K562 (cell line): Measurements from ENCODE around the gene ITGB5. TPM values are rescaled to one million over a fixed set of nuclear protein-coding genes. Genes with fewer than 3 reads are reported as not detected.

Experiments
- ATAC-seq: fragments of 200-7000 bp; cut with Tn5 transposase; 3 replicates; pipeline ENCODE4 v1.9.1; 2020; ENCODE audit warnings: moderate library complexity
- BruUV-seq: library from RNA; stranded (reverse); fragments of 400-500 nt; replicated peaks from 2 replicates; lab custom pipeline; 2021; lab: Mats Ljungman, UMichigan
- CTCF ChIA-PET: fragments of 300-600 bp; formaldehyde crosslinking; extraction: SDS; loops from one replicate; lab custom pipeline; 2021; ENCODE audit warnings: low intra/inter-chr PET ratio; lab: Yijun Ruan, JAX
- POLR2A ChIA-PET: fragments of 300-600, 350-650 bp; sonication (Branson Sonifier 250); formaldehyde crosslinking; extraction: SDS; loops from one replicate; lab custom pipeline; 2021; ENCODE audit warnings: antibody characterized with exemption, inconsistent platforms; lab: Yijun Ruan, JAX
- DNase-seq, 4 experiments: peaks; one replicate each; pipeline versions ENCODE4 v3.0.0 to v3.0.0-alpha.2; 2011 to 2018; ENCODE audit warnings: low spot score in 3 of 4, mixed read lengths in 3 of 4; ENCODE audit errors: extremely low read depth in 1 of 4
- FAIRE-seq: peaks from 2 replicates; lab custom pipeline; 2011; peaks lifted over from hg19 to GRCh38; lab: Jason Lieb, UNC
- H2AFZ ChIP-seq: 2 replicates; pipeline ENCODE4 v1.6.0; 2011; ENCODE audit warnings: low read depth, low read length, control low read depth, inconsistent platforms
- H3K27ac ChIP-seq: fragments of 200-600 bp; 3 replicates; pipeline ENCODE4 v1.8.0; 2011; ENCODE audit warnings: low read depth, mild to moderate bottlenecking, control low read depth, inconsistent platforms, low read length, moderate library complexity, mixed read lengths; ENCODE audit errors: extremely low read depth
- H3K27me3 ChIP-seq, 2 experiments: fragments of 300-600 bp in 1 of 2; 2 replicates in 1 of 2; 3 replicates in 1 of 2; pipeline versions ENCODE4 v1.6.0 to v1.8.0; 2011; ENCODE audit warnings: inconsistent platforms in 2 of 2, low read length in 2 of 2, mild to moderate bottlenecking in 1 of 2, mixed read lengths in 1 of 2, moderate library complexity in 1 of 2; ENCODE audit not compliant: control insufficient read depth in 2 of 2, insufficient read depth in 2 of 2
- H3K36me3 ChIP-seq: fragments of 300-600 bp; 3 replicates; pipeline ENCODE4 v1.8.0; 2011; ENCODE audit warnings: mild to moderate bottlenecking, low read length, inconsistent platforms; ENCODE audit not compliant: control insufficient read depth, insufficient read depth
- H3K4me1 ChIP-seq, 2 experiments: fragments of 200-600 bp in 1 of 2; replicated peaks in 1 of 2; 2 replicates in 1 of 2; 3 replicates in 1 of 2; pipeline versions ENCODE4 v1.5.1 to v1.8.0; 2011; ENCODE audit warnings: inconsistent platforms in 2 of 2, low read length in 2 of 2, mild to moderate bottlenecking in 1 of 2, mixed read lengths in 1 of 2, moderate library complexity in 1 of 2; ENCODE audit not compliant: control insufficient read depth in 2 of 2, insufficient read depth in 2 of 2
- H3K4me2 ChIP-seq: 2 replicates; pipeline ENCODE4 v1.6.1; 2011; ENCODE audit warnings: low read length, control low read depth, inconsistent platforms, mixed read lengths; ENCODE audit not compliant: insufficient read depth
- H3K4me3 ChIP-seq: fragments of 200-600 bp; sonication (generic), shearing (Covaris generic); 2 replicates; pipeline ENCODE4 v1.5.1; 2016; ENCODE audit warnings: control low read depth, inconsistent platforms
- H3K79me2 ChIP-seq: fragments of 200-600 bp; 3 replicates; pipeline ENCODE4 v1.8.0; 2011; ENCODE audit warnings: low read length, inconsistent platforms; ENCODE audit not compliant: control insufficient read depth, insufficient read depth
- H3K9ac ChIP-seq, 2 experiments: 2 replicates each; pipeline versions ENCODE4 v1.6.0 to v1.6.1; 2011; ENCODE audit warnings: low read depth in 2 of 2, low read length in 2 of 2, control low read depth in 1 of 2, inconsistent platforms in 1 of 2, mild to moderate bottlenecking in 1 of 2, mixed read lengths in 1 of 2; ENCODE audit not compliant: insufficient read depth in 1 of 2
- H3K9me1 ChIP-seq: one replicate; pipeline ENCODE4 v1.6.0; 2011; ENCODE audit warnings: inconsistent platforms, mild to moderate bottlenecking, low read length, moderate library complexity; ENCODE audit not compliant: control insufficient read depth, insufficient read depth
- H3K9me3 ChIP-seq: replicated peaks from 2 replicates; pipeline ENCODE4 v1.5.1; 2011; ENCODE audit warnings: low read depth, low read length, inconsistent platforms; ENCODE audit not compliant: control insufficient read depth, insufficient read depth
- H4K20me1 ChIP-seq: replicated peaks from 2 replicates; pipeline ENCODE4 v1.6.1; 2011; ENCODE audit warnings: low read length, inconsistent platforms, mixed read lengths; ENCODE audit not compliant: control insufficient read depth, insufficient read depth
- HNRNPUL1 ChIP-seq: fragments of 200-400 bp; formaldehyde crosslinking; IDR thresholded peaks from 2 replicates; pipeline ENCODE4 v1.6.1; 2017; ENCODE audit warnings: low read length
- MED1 ChIP-seq: sonication (generic); formaldehyde crosslinking; IDR thresholded peaks from 2 replicates; pipeline ENCODE4 v1.8.1; 2023; ENCODE audit warnings: missing genetic modification reagents, borderline replicate concordance
- PHTF2 ChIP-seq: fragments of 250-450 bp; sonication (Bioruptor Pico); IDR thresholded peaks from 2 replicates; pipeline ENCODE4 v1.5.0; 2021; ENCODE audit warnings: mild to moderate bottlenecking
- RNF2 ChIP-seq: sonication (generic); IDR thresholded peaks from 2 replicates; pipeline ENCODE4 v1.6.1; 2016
- SMARCE1 ChIP-seq: fragments of 450-650 bp; IDR thresholded peaks from 2 replicates; pipeline ENCODE4 v1.7.1; 2016; ENCODE audit warnings: mild to moderate bottlenecking
- SRSF1 ChIP-seq: fragments of 200-400 bp; formaldehyde crosslinking; IDR thresholded peaks from 2 replicates; pipeline ENCODE4 v1.6.1; 2017; ENCODE audit warnings: mild to moderate bottlenecking, low read depth, low read length, moderate library complexity
- WGBS: fragments of 100-300 bp; shearing (Covaris generic); methylation state at CpG from one replicate; pipeline ENCODE4 v1.1.6; 2016; ENCODE audit warnings: low coverage, mixed read lengths; ENCODE audit not compliant: insufficient coverage; ENCODE audit errors: missing lambda C conversion rate; 5-methylcytosine and 5-hydroxymethylcytosine counted together
- in situ Hi-C: fragments of 300-500 bp; cut with MboI; formaldehyde crosslinking; loops from 4 replicates; pipeline ENCODE4 v1.15.0; 2018; ENCODE audit warnings: inconsistent platforms, mixed read lengths
- intact Hi-C: fragments of 100-400 bp; cut with micrococcal nuclease; formaldehyde crosslinking; loops from 2 replicates; pipeline ENCODE4 v1.14.2; 2022
- polyA plus RNA-seq, 8 experiments: library from polyadenylated mRNA; depleted of rRNA in 4 of 8; stranded (reverse) in 5 of 8; unstranded in 3 of 8; fragments of >200 nt; fragmentation: Nextera tagmentation in 2 of 8; fragmentation: Illumina TruSeq in 1 of 8; extraction: Ambion mirVana in 2 of 8; extraction: Trizol in 1 of 8; gene quantifications; 2 replicates each; pipeline versions ENCODE4 v1.2.1 to v1.2.3, GENCODE V29; 2011 to 2014; ENCODE audit warnings: inconsistent platforms in 1 of 8, missing spikeins in 1 of 8
- total RNA-seq, 7 experiments: library from RNA; depleted of rRNA in 6 of 7; stranded (reverse); fragments of >200 nt in 6 of 7; fragmentation: Illumina TruSeq in 2 of 7; extraction: Trizol in 2 of 7; gene quantifications; 2 replicates each; pipeline versions ENCODE4 v1.2.1 to v1.2.3, GENCODE V29; 2011 to 2021; ENCODE audit warnings: low replicate concordance in 1 of 7
- TF ChIP-seq, protein P1 (sequence below), 2 experiments: fragments of 450-650 bp; IDR thresholded peaks; 2 replicates each; pipeline ENCODE4 v1.6.1; 2016; ENCODE audit warnings: mild to moderate bottlenecking in 2 of 2, borderline replicate concordance in 1 of 2, low read depth in 1 of 2, moderate library complexity in 1 of 2
- TF ChIP-seq, protein P2 (sequence below): IDR thresholded peaks from 2 replicates; pipeline ENCODE4 v1.6.1; 2014; ENCODE audit warnings: antibody characterized with exemption
- TF ChIP-seq, protein P3 (sequence below): fragments of 450-650 bp; IDR thresholded peaks from 2 replicates; pipeline ENCODE4 v1.6.1; 2017; ENCODE audit warnings: antibody characterized with exemption, mild to moderate bottlenecking

Gene ITGB5
- total and polyA plus RNA-seq, 9 of the 15 experiments (the other 6 are each of a cell fraction or from before 2014, with no cell fraction given) = 1.7 to 46.8 (median 9.9) TPM

DNA sequence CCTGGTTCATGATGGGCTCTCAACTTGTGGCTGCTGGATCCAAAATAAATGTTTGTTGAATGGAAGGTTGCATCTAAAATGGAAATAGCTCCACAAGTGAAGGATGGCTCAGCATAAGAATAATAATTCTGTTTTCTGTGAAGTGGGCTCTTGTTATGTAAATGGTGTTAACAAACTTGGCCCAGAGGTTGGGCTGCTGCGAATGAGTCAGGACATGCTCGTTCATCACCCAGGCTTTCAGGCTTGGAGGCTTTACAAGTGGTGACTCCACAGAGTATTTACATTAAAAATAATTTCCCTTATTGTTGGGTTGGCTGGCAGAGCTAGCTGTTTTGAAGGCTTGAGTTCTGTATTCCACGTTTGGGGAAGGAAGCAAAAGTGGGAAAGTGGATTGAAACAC, 60.5 kb downstream of the ITGB5 start:
- BruUV-seq = no TSS peak
- CTCF ChIA-PET = no interaction called here
- no peak for FAIRE-seq
- TF ChIP-seq SMARCE1 (no peak), RNF2 (no peak), PHTF2 (no peak), HNRNPUL1 (no peak), SRSF1 (no peak), MED1 (CRISPR knock-in tag) (no peak)
- TF ChIP-seq, protein P1, sequence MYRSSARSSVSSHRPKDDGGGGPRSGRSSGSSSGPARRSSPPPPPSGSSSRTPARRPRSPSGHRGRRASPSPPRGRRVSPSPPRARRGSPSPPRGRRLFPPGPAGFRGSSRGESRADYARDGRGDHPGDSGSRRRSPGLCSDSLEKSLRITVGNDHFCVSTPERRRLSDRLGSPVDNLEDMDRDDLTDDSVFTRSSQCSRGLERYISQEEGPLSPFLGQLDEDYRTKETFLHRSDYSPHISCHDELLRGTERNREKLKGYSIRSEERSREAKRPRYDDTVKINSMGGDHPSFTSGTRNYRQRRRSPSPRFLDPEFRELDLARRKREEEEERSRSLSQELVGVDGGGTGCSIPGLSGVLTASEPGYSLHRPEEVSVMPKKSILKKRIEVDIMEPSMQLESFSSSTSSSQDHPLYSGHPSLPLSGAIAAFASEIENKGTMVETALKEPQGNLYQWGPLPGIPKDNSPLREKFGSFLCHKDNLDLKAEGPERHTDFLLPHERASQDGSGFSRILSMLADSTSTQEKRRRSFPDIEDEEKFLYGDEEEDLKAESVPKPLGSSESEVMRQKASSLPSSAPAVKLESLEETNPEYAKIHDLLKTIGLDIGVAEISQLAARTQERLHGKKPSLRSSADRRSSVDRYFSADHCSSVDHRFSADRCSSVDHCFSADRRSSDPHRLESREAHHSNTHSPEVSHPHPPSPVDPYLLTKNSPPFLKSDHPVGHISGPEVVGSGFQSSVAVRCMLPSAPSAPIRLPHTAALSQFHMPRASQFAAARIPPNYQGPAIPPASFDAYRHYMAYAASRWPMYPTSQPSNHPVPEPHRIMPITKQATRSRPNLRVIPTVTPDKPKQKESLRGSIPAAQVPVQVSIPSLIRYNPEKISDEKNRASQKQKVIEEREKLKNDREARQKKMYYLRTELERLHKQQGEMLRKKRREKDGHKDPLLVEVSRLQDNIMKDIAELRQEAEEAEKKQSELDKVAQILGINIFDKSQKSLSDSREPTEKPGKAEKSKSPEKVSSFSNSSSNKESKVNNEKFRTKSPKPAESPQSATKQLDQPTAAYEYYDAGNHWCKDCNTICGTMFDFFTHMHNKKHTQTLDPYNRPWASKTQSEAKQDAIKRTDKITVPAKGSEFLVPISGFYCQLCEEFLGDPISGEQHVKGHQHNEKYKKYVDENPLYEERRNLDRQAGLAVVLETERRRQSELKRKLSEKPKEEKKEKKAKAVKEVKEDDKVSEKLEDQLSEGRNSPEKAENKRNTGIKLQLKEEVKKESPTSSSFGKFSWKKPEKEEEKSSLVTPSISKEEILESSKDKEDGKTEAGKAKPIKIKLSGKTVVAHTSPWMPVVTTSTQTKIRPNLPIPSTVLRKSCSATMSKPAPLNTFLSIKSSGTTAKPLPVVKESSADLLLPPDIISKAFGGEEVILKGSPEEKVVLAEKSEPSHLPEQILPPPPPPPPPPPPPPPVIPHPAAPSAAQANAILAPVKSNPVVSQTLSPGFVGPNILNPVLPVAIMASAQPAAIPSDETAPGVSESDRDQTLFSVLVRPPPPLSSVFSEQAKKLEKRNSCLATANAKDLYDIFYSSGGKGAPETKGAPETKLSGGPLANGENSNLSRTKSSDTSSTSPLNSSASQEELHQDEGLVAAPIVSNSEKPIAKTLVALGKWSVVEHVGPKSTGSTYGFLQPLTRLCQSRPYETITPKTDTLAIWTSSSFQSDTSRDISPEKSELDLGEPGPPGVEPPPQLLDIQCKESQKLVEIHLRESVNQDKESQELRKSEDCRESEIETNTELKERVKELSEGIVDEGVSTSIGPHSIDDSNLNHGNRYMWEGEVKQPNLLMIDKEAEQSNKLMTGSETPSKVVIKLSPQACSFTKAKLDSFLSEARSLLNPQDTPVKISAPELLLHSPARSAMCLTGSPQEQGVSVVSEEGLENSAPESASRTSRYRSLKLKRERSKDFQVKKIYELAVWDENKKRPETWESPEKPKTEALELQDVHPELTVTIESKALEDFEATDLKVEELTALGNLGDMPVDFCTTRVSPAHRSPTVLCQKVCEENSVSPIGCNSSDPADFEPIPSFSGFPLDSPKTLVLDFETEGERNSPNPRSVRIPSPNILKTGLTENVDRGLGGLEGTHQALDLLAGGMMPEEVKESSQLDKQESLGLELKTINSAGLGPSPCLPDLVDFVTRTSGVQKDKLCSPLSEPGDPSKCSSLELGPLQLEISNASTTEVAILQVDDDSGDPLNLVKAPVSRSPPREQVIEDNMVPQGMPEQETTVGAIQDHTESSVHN (IDR thresholded peaks at IDR 0.05; ENCODE audit: borderline replicate concordance in 1 of 2, low read depth in 1 of 2) = no peak
- TF ChIP-seq, protein P2, sequence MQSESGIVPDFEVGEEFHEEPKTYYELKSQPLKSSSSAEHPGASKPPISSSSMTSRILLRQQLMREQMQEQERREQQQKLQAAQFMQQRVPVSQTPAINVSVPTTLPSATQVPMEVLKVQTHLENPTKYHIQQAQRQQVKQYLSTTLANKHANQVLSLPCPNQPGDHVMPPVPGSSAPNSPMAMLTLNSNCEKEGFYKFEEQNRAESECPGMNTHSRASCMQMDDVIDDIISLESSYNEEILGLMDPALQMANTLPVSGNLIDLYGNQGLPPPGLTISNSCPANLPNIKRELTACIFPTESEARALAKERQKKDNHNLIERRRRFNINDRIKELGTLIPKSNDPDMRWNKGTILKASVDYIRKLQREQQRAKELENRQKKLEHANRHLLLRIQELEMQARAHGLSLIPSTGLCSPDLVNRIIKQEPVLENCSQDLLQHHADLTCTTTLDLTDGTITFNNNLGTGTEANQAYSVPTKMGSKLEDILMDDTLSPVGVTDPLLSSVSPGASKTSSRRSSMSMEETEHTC = no peak
- TF ChIP-seq, protein P3, sequence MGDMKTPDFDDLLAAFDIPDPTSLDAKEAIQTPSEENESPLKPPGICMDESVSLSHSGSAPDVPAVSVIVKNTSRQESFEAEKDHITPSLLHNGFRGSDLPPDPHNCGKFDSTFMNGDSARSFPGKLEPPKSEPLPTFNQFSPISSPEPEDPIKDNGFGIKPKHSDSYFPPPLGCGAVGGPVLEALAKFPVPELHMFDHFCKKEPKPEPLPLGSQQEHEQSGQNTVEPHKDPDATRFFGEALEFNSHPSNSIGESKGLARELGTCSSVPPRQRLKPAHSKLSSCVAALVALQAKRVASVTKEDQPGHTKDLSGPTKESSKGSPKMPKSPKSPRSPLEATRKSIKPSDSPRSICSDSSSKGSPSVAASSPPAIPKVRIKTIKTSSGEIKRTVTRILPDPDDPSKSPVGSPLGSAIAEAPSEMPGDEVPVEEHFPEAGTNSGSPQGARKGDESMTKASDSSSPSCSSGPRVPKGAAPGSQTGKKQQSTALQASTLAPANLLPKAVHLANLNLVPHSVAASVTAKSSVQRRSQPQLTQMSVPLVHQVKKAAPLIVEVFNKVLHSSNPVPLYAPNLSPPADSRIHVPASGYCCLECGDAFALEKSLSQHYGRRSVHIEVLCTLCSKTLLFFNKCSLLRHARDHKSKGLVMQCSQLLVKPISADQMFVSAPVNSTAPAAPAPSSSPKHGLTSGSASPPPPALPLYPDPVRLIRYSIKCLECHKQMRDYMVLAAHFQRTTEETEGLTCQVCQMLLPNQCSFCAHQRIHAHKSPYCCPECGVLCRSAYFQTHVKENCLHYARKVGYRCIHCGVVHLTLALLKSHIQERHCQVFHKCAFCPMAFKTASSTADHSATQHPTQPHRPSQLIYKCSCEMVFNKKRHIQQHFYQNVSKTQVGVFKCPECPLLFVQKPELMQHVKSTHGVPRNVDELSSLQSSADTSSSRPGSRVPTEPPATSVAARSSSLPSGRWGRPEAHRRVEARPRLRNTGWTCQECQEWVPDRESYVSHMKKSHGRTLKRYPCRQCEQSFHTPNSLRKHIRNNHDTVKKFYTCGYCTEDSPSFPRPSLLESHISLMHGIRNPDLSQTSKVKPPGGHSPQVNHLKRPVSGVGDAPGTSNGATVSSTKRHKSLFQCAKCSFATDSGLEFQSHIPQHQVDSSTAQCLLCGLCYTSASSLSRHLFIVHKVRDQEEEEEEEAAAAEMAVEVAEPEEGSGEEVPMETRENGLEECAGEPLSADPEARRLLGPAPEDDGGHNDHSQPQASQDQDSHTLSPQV = no peak

More for the DNA sequence above, 60.5 kb downstream of the ITGB5 start:
- POLR2A ChIA-PET = interaction anchor here (0.5 kb wide), 1 partner anchor 35 kb away, joined by 3 read pairs; no protein-coding TSS in a partner anchor
- H3K9me1 ChIP-seq = no peaks in the 10 kb centered on the region
- no peaks in the 10 kb centered on the region for H3K27me3 ChIP-seq
- no peak overlapping the region for H3K4me3 ChIP-seq
- no peaks in the 10 kb centered on the region; the same call in 2 of the 3 replicates for H3K36me3 ChIP-seq
- H3K9ac ChIP-seq = no peak overlapping the region
- H3K4me2 ChIP-seq = no peak overlapping the region
- in situ Hi-C loops = no loop called here
- no peaks in the 10 kb centered on the region for H3K79me2 ChIP-seq
- no peak overlapping the region for H3K27ac ChIP-seq
- ATAC-seq (no peak), DNase-seq (no peak)
- intact Hi-C loops = no loop called here
- peaks cover 4 to 6% of the 10 kb centered on the region in 2 experiments; a peak in 4 of 5 replicates for H3K4me1 ChIP-seq
- WGBS = 42% methylated on average over 3 of the region's 3 CpGs
- no peak overlapping the region for H2AFZ ChIP-seq
- no peaks in the 10 kb centered on the region for H3K9me3 ChIP-seq
- H4K20me1 ChIP-seq = no peaks in the 10 kb centered on the region
